Neural progenitor cell (in vitro differentiated cells): ENCODE measurements around the gene BCAS3. TPM values are rescaled to one million over a fixed set of nuclear protein-coding genes. Genes with fewer than 3 reads are reported as not detected.

Experiments used
- DNase-seq: peaks from one replicate; pipeline ENCODE4 v3.0.0-alpha.2; 2016; ENCODE audit warnings: low spot score
- H2AFZ ChIP-seq: fragments of 200-600 bp; sonication (generic); replicated peaks from 2 replicates; pipeline ENCODE4 v1.6.1; 2016; ENCODE audit warnings: antibody characterized with exemption
- H3F3A ChIP-seq: fragments of 200-600 bp; sonication (generic); 2 replicates; pipeline ENCODE4 v1.6.1; 2016; ENCODE audit warnings: antibody characterized with exemption, low read depth
- H3K27ac ChIP-seq: fragments of 200-600 bp; sonication (generic); 2 replicates; pipeline ENCODE4 v1.5.1; 2016; ENCODE audit warnings: mild to moderate bottlenecking
- H3K27me3 ChIP-seq: fragments of 200-600 bp; sonication (generic); 2 replicates; pipeline ENCODE4 v1.6.1; 2016; ENCODE audit warnings: mild to moderate bottlenecking, moderate library complexity
- H3K36me3 ChIP-seq: fragments of 200-600 bp; sonication (generic); 2 replicates; pipeline ENCODE4 v1.5.1; 2016
- H3K4me1 ChIP-seq: fragments of 200-600 bp; sonication (generic); 2 replicates; pipeline ENCODE4 v1.6.1; 2016; ENCODE audit warnings: mixed run types
- H3K4me2 ChIP-seq: fragments of 200-600 bp; sonication (generic); 2 replicates; pipeline ENCODE4 v1.6.1; 2016
- H3K4me3 ChIP-seq: fragments of 200-600 bp; sonication (generic); 2 replicates; pipeline ENCODE4 v1.5.1; 2016
- H3K79me2 ChIP-seq: fragments of 200-600 bp; sonication (generic); 2 replicates; pipeline ENCODE4 v1.6.1; 2016; ENCODE audit warnings: low read depth
- H3K9ac ChIP-seq: fragments of 200-600 bp; sonication (generic); 2 replicates; pipeline ENCODE4 v1.6.1; 2016
- H3K9me3 ChIP-seq: fragments of 200-600 bp; sonication (generic); 2 replicates; pipeline ENCODE4 v1.5.1; 2016; ENCODE audit warnings: low read depth
- H4K20me1 ChIP-seq: fragments of 200-600 bp; sonication (generic); 2 replicates; pipeline ENCODE4 v1.6.1; 2016; ENCODE audit warnings: low read depth
- H3K27ac Mint-ChIP-seq: 3 replicates; pipeline ENCODE4 v1.8.0; 2021; ENCODE audit warnings: mixed read lengths
- H3K27me3 Mint-ChIP-seq: 2 replicates; pipeline ENCODE4 v1.8.0; 2022; ENCODE audit warnings: low read depth, mild to moderate bottlenecking, inconsistent platforms, moderate library complexity, mixed read lengths; ENCODE audit not compliant: insufficient read depth
- H3K36me3 Mint-ChIP-seq: 3 replicates; pipeline ENCODE4 v1.8.0; 2021; ENCODE audit warnings: mixed read lengths
- H3K4me1 Mint-ChIP-seq: 3 replicates; pipeline ENCODE4 v1.8.0; 2021; ENCODE audit warnings: mixed read lengths
- H3K4me3 Mint-ChIP-seq: 3 replicates; pipeline ENCODE4 v1.8.0; 2021; ENCODE audit warnings: mild to moderate bottlenecking, moderate library complexity, mixed read lengths
- H3K9me3 Mint-ChIP-seq: 3 replicates; pipeline ENCODE4 v1.8.0; 2020; ENCODE audit warnings: mixed read lengths
- CTCF ChIP-seq: fragments of 200-600 bp; sonication (generic); IDR thresholded peaks from 2 replicates; pipeline ENCODE4 v1.5.1; 2017; ENCODE audit warnings: antibody characterized with exemption, mild to moderate bottlenecking
- EZH2 ChIP-seq: fragments of 200-600 bp; sonication (generic); IDR thresholded peaks from 2 replicates; pipeline ENCODE4 v1.6.1; 2017; ENCODE audit warnings: antibody characterized with exemption, mild to moderate bottlenecking, moderate library complexity
- EZH2phosphoT487 ChIP-seq: fragments of 200-600 bp; sonication (generic); IDR thresholded peaks from 2 replicates; pipeline ENCODE4 v1.6.1; 2017; ENCODE audit warnings: antibody characterized with exemption
- total RNA-seq: library from RNA; depleted of rRNA; stranded (reverse); fragments of >200 nt; gene quantifications from 2 replicates; pipeline ENCODE4 v1.2.3, GENCODE V29; 2015; ENCODE audit warnings: low replicate concordance

Gene BCAS3
- total RNA-seq, 1 donor from 2014 or later: 60.9 TPM

GRCh38 chr17:61188081-61188480, 510.4 kb downstream of the BCAS3 start:
- Mint-ChIP-seq H3K27ac (no peak overlapping the region), H3K4me3 (no peak overlapping the region), H3K9me3 (peaks cover 6% of the 10 kb centered on the region), H3K36me3 (no peaks in the 10 kb centered on the region), H3K4me1 (peaks cover 8% of the 10 kb centered on the region), H3K27me3 (peaks cover 4% of the 10 kb centered on the region)
- no peak overlapping the region for H2AFZ ChIP-seq
- peaks cover 27% of the 10 kb centered on the region for H3K4me1 ChIP-seq
- DNase-seq: no peak
- peak overlapping the region; percentile 4 for H3K4me2 ChIP-seq
- no peaks in the 10 kb centered on the region for H4K20me1 ChIP-seq
- H3F3A ChIP-seq: no peaks in the 10 kb centered on the region
- H3K9me3 ChIP-seq: no peaks in the 10 kb centered on the region
- H3K27me3 ChIP-seq: no peaks in the 10 kb centered on the region
- no peak overlapping the region for H3K9ac ChIP-seq
- no peak overlapping the region for H3K27ac ChIP-seq
- H3K79me2 ChIP-seq: no peaks in the 10 kb centered on the region
- H3K4me3 ChIP-seq: no peak overlapping the region
- H3K36me3 ChIP-seq: no peaks in the 10 kb centered on the region
- no peak for TF ChIP-seq EZH2
- TF ChIP-seq EZH2phosphoT487: no peak
- TF ChIP-seq CTCF: no peak

GRCh38 chr17:61189968-61190367, 512.3 kb downstream of the BCAS3 start:
- no peaks in the 10 kb centered on the region for H3F3A ChIP-seq
- H3K27me3 ChIP-seq: no peaks in the 10 kb centered on the region
- no peaks in the 10 kb centered on the region for H4K20me1 ChIP-seq
- H3K9ac ChIP-seq: no peak overlapping the region
- no peak overlapping the region for H2AFZ ChIP-seq
- H3K9me3 ChIP-seq: no peaks in the 10 kb centered on the region
- Mint-ChIP-seq H3K9me3 (peaks cover 6% of the 10 kb centered on the region), H3K27ac (no peak overlapping the region), H3K27me3 (peaks cover 4% of the 10 kb centered on the region), H3K4me3 (no peak overlapping the region), H3K4me1 (peaks cover 8% of the 10 kb centered on the region), H3K36me3 (no peaks in the 10 kb centered on the region)
- H3K4me2 ChIP-seq: no peak overlapping the region
- no peak overlapping the region for H3K4me3 ChIP-seq
- H3K79me2 ChIP-seq: no peaks in the 10 kb centered on the region
- H3K27ac ChIP-seq: no peak overlapping the region
- H3K4me1 ChIP-seq: peaks cover 27% of the 10 kb centered on the region
- no peak for DNase-seq
- TF ChIP-seq EZH2 (no peak), CTCF (no peak), EZH2phosphoT487 (no peak)
- H3K36me3 ChIP-seq: no peaks in the 10 kb centered on the region

GRCh38 chr17:61196302-61196704, 518.7 kb downstream of the BCAS3 start:
- H3K9me3 Mint-ChIP-seq: peaks cover 6% of the 10 kb centered on the region
- Histone ChIP-seq H3K4me3 (no peak overlapping the region), H3K9me3 (no peaks in the 10 kb centered on the region), H3K9ac (no peak overlapping the region), H3K79me2 (no peaks in the 10 kb centered on the region), H3K4me2 (no peak overlapping the region), H2AFZ (no peak overlapping the region), H3K27ac (no peak overlapping the region), H3K36me3 (no peaks in the 10 kb centered on the region), H4K20me1 (no peaks in the 10 kb centered on the region), H3F3A (no peaks in the 10 kb centered on the region), H3K4me1 (no peaks in the 10 kb centered on the region), H3K27me3 (no peaks in the 10 kb centered on the region)
- peaks cover under 1% of the 10 kb centered on the region for H3K27me3 Mint-ChIP-seq
- no peak for DNase-seq
- H3K27ac Mint-ChIP-seq: no peak overlapping the region
- no peak overlapping the region for H3K4me3 Mint-ChIP-seq
- TF ChIP-seq EZH2 (no peak), CTCF (no peak), EZH2phosphoT487 (no peak)
- no peaks in the 10 kb centered on the region for H3K36me3 Mint-ChIP-seq
- peaks cover 5% of the 10 kb centered on the region for H3K4me1 Mint-ChIP-seq
